Breast epithelium (tissue), 4 donors: Measurements from ENCODE around the gene BTAF1. TPM values are rescaled to one million over a fixed set of nuclear protein-coding genes. Genes with fewer than 3 reads are reported as not detected.

Source experiments
- DNase-seq, 2 donors: peaks; one replicate each; pipeline ENCODE4 v3.0.0-alpha.2; 2019; ENCODE audit warnings: low spot score in 2 of 2
- H3K27ac ChIP-seq, 2 donors: fragments of 200-600 bp; sonication (generic) in 1 of 2; one replicate each; pipeline ENCODE4 v1.5.1; 2016 to 2019; ENCODE audit warnings: mild to moderate bottlenecking in 1 of 2
- H3K27me3 ChIP-seq, 2 donors: fragments of 200-600 bp; sonication (generic) in 1 of 2; one replicate each; pipeline versions ENCODE4 v1.5.1 to v1.6.0; 2017 to 2019; ENCODE audit warnings: control low read depth in 1 of 2, mild to moderate bottlenecking in 1 of 2
- H3K36me3 ChIP-seq: fragments of 200-600 bp; one replicate; pipeline ENCODE4 v1.5.1; 2019
- H3K4me1 ChIP-seq, 2 donors: fragments of 200-600 bp; sonication (generic); one replicate each; pipeline ENCODE4 v1.5.1; 2016 to 2019; ENCODE audit warnings: control low read depth in 1 of 2
- H3K4me3 ChIP-seq, 3 donors: fragments of 200-600 bp; sonication (generic); 1 replicate in 2 of 3; 2 replicates in 1 of 3; pipeline ENCODE4 v1.5.1; 2016 to 2019; ENCODE audit warnings: mild to moderate bottlenecking in 3 of 3, moderate library complexity in 2 of 3
- H3K9me3 ChIP-seq, 2 donors: fragments of 200-600 bp; sonication (generic) in 1 of 2; one replicate each; pipeline ENCODE4 v1.5.1; 2016 to 2019; ENCODE audit warnings: control low read depth in 1 of 2
- CTCF ChIP-seq, 3 donors: fragments of 450-650 bp; IDR thresholded peaks; one replicate each; pipeline ENCODE4 v1.5.1; 2016 to 2017; ENCODE audit warnings: antibody characterized with exemption in 3 of 3, mild to moderate bottlenecking in 3 of 3, moderate library complexity in 3 of 3
- POLR2A ChIP-seq: fragments of 450-650 bp; IDR thresholded peaks from one replicate; pipeline ENCODE4 v1.6.1; 2016; ENCODE audit warnings: antibody characterized with exemption, mild to moderate bottlenecking, moderate library complexity
- POLR2AphosphoS5 ChIP-seq, 3 donors: sonication (generic); formaldehyde crosslinking; IDR thresholded peaks; one replicate each; pipeline ENCODE4 v1.6.1; 2017; ENCODE audit warnings: antibody characterized with exemption in 3 of 3
- intact Hi-C: fragments of 100-400 bp; cut with DNase I; formaldehyde crosslinking; loops from one replicate; pipeline ENCODE4 v1.15.1; 2023; ENCODE audit warnings: low total_unique reads
- total RNA-seq, 3 donors: library from RNA; depleted of rRNA; stranded (reverse); fragments of >200 nt; gene quantifications; one replicate each; pipeline ENCODE4 v1.1.0, GENCODE V29; 2016

Gene BTAF1
- total RNA-seq, 3 donors from 2014 or later = 51.2 to 105 (median 64.2) TPM

GRCh38 chr10:91953600-91954160, 30.1 kb downstream of the BTAF1 start:
- Histone ChIP-seq H3K9me3 (no peaks in the 10 kb centered on the region), H3K27me3 (no peaks in the 10 kb centered on the region), H3K4me1 (no peaks in the 10 kb centered on the region), H3K27ac (no peak overlapping the region), H3K36me3 (no peaks in the 10 kb centered on the region), H3K4me3 (no peak overlapping the region)
- TF ChIP-seq POLR2AphosphoS5 (IDR thresholded peaks at IDR 0.05) = no peak
- TF ChIP-seq CTCF (IDR thresholded peaks at IDR 0.05) = no peak
- no peak for TF ChIP-seq POLR2A
- DNase-seq = no peak
- intact Hi-C loops = loop anchor here (10.0 kb wide), 1 partner anchor 1239 kb away; no protein-coding TSS in a partner anchor

GRCh38 chr10:91955114-91955513, 31.5 kb downstream of the BTAF1 start:
- intact Hi-C loops = loop anchor here (10.0 kb wide), 1 partner anchor 1240 kb away; no protein-coding TSS in a partner anchor
- no peak for DNase-seq
- Histone ChIP-seq H3K4me3 (no peak overlapping the region), H3K9me3 (no peaks in the 10 kb centered on the region), H3K27ac (no peak overlapping the region), H3K36me3 (no peaks in the 10 kb centered on the region), H3K27me3 (no peaks in the 10 kb centered on the region), H3K4me1 (no peaks in the 10 kb centered on the region)
- TF ChIP-seq CTCF (IDR thresholded peaks at IDR 0.05) (no peak), POLR2A (no peak), POLR2AphosphoS5 (IDR thresholded peaks at IDR 0.05) (no peak)

GRCh38 chr10:91957091-91957490, 33.5 kb downstream of the BTAF1 start:
- no peak for DNase-seq
- TF ChIP-seq POLR2A (no peak), POLR2AphosphoS5 (IDR thresholded peaks at IDR 0.05) (no peak), CTCF (IDR thresholded peaks at IDR 0.05) (no peak)
- intact Hi-C loops = loop anchor here (10.0 kb wide), 1 partner anchor 1242 kb away; no protein-coding TSS in a partner anchor
- Histone ChIP-seq H3K4me3 (no peak overlapping the region), H3K27ac (no peak overlapping the region), H3K27me3 (no peaks in the 10 kb centered on the region), H3K4me1 (no peaks in the 10 kb centered on the region), H3K36me3 (no peaks in the 10 kb centered on the region), H3K9me3 (no peaks in the 10 kb centered on the region)

- H3K27ac ChIP-seq = no peak overlapping the region
- no peaks in the 10 kb centered on the region for H3K36me3 ChIP-seq
- no peak for DNase-seq
- H3K9me3 ChIP-seq = no peaks in the 10 kb centered on the region
- H3K4me1 ChIP-seq = no peaks in the 10 kb centered on the region
- no peaks in the 10 kb centered on the region for H3K27me3 ChIP-seq
- intact Hi-C loops = no loop called here
- no peak overlapping the region for H3K4me3 ChIP-seq
- no peak for TF ChIP-seq POLR2A
- no peak for TF ChIP-seq POLR2AphosphoS5 (IDR thresholded peaks at IDR 0.05)
- TF ChIP-seq CTCF (IDR thresholded peaks at IDR 0.05) = no peak
Measured at GRCh38 chr10:91969297-91969696, 45.7 kb downstream of the BTAF1 start.

DNA sequence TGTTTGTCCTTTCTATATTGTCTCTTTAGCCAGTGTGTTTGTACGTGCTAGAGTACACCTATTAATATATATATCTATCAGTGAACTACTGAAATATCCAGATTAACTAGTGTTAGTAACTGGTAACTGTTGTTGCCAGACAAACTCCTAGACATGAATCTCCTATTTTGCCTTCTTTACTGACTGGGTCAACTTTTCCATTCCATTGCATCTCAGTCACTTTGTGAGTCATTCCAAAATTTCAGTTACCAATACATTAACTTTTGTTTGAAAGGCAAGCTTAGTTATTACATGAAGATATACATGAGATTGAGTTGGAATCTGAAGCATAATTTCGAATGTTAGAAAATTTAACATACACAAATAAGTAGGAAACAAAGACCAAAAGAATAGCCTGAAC, 51.4 kb downstream of the BTAF1 start:
- TF ChIP-seq POLR2AphosphoS5 (IDR thresholded peaks at IDR 0.05) (no peak), CTCF (IDR thresholded peaks at IDR 0.05) (no peak), POLR2A (no peak)
- DNase-seq = no peak
- intact Hi-C loops = no loop called here
- Histone ChIP-seq H3K4me3 (no peak overlapping the region), H3K9me3 (no peaks in the 10 kb centered on the region), H3K36me3 (no peaks in the 10 kb centered on the region), H3K4me1 (no peaks in the 10 kb centered on the region), H3K27ac (no peak overlapping the region), H3K27me3 (no peaks in the 10 kb centered on the region)
